WTC11 (cell line): ENCODE results near the gene AARSD1. TPM values are rescaled to one million over a fixed set of nuclear protein-coding genes. Genes with fewer than 3 reads are reported as not detected.

Experiments used
- AR ChIP-seq: fragments of 250-450 bp; sonication (Bioruptor Pico); IDR thresholded peaks from 2 replicates; pipeline ENCODE4 v1.9.0; 2021; ENCODE audit warnings: mild to moderate bottlenecking
- E2F1 ChIP-seq: sonication (generic); formaldehyde crosslinking; IDR thresholded peaks from 2 replicates; pipeline ENCODE4 v1.8.0; 2022; ENCODE audit warnings: mild to moderate bottlenecking, missing genetic modification reagents
- E2F5 ChIP-seq: sonication (generic); formaldehyde crosslinking; IDR thresholded peaks from 2 replicates; pipeline ENCODE4 v1.8.1; 2022; ENCODE audit warnings: mild to moderate bottlenecking, moderate library complexity, missing genetic modification reagents
- EMX1 ChIP-seq: fragments of 250-450 bp; sonication (Bioruptor Pico); IDR thresholded peaks from 2 replicates; pipeline ENCODE4 v1.8.0; 2021; ENCODE audit warnings: mild to moderate bottlenecking
- FOXK1 ChIP-seq: sonication (generic); formaldehyde crosslinking; IDR thresholded peaks from 2 replicates; pipeline ENCODE4 v1.8.0; 2022; ENCODE audit warnings: mild to moderate bottlenecking, moderate library complexity, missing genetic modification reagents
- FOXP1 ChIP-seq: sonication (generic); formaldehyde crosslinking; IDR thresholded peaks from 2 replicates; pipeline ENCODE4 v1.8.0; 2022; ENCODE audit warnings: missing genetic modification reagents, mild to moderate bottlenecking, moderate library complexity, borderline replicate concordance
- GABPB1 ChIP-seq: sonication (generic); formaldehyde crosslinking; IDR thresholded peaks from 2 replicates; pipeline ENCODE4 v1.8.1; 2023; ENCODE audit warnings: mild to moderate bottlenecking, missing genetic modification reagents
- JUN ChIP-seq: sonication (generic); formaldehyde crosslinking; IDR thresholded peaks from 2 replicates; pipeline ENCODE4 v1.8.0; 2023; ENCODE audit warnings: mild to moderate bottlenecking, missing genetic modification reagents
- MXD4 ChIP-seq: fragments of 250-450 bp; sonication (Bioruptor Pico); IDR thresholded peaks from 2 replicates; pipeline ENCODE4 v1.8.0; 2021; ENCODE audit warnings: mild to moderate bottlenecking, moderate library complexity, borderline replicate concordance
- MYBL2 ChIP-seq: sonication (generic); formaldehyde crosslinking; IDR thresholded peaks from 2 replicates; pipeline ENCODE4 v1.8.1; 2023; ENCODE audit warnings: mild to moderate bottlenecking, moderate library complexity, missing genetic modification reagents
- NFYB ChIP-seq: sonication (generic); formaldehyde crosslinking; conservative IDR thresholded peaks from 2 replicates; pipeline ENCODE4 v1.8.0; 2022; ENCODE audit warnings: low read depth, missing genetic modification reagents
- PREB ChIP-seq: sonication (generic); formaldehyde crosslinking; IDR thresholded peaks from 2 replicates; pipeline ENCODE4 v1.8.1; 2022; ENCODE audit warnings: mild to moderate bottlenecking, missing genetic modification reagents, moderate library complexity, borderline replicate concordance
- TCF7 ChIP-seq: sonication (generic); formaldehyde crosslinking; IDR thresholded peaks from 2 replicates; pipeline ENCODE4 v1.8.0; 2022; ENCODE audit warnings: mild to moderate bottlenecking, low read depth, missing genetic modification reagents, moderate library complexity
- USF1 ChIP-seq: sonication (generic); formaldehyde crosslinking; IDR thresholded peaks from 2 replicates; pipeline ENCODE4 v1.8.0; 2022; ENCODE audit warnings: mild to moderate bottlenecking, missing genetic modification reagents
- USF2 ChIP-seq: sonication (generic); formaldehyde crosslinking; IDR thresholded peaks from 2 replicates; pipeline ENCODE4 v1.8.1; 2023; ENCODE audit warnings: mild to moderate bottlenecking, missing genetic modification reagents, moderate library complexity
- ZNF138 ChIP-seq: sonication (generic); formaldehyde crosslinking; conservative IDR thresholded peaks from 2 replicates; pipeline ENCODE4 v1.8.1; 2022; ENCODE audit warnings: mild to moderate bottlenecking, moderate library complexity, missing genetic modification reagents
- ZNF423 ChIP-seq: fragments of 250-450 bp; sonication (Bioruptor Pico); IDR thresholded peaks from 2 replicates; pipeline ENCODE4 v2.1.2; 2022; ENCODE audit warnings: mild to moderate bottlenecking, moderate library complexity
- total RNA-seq: library from RNA; stranded (reverse); gene quantifications from 3 replicates; pipeline ENCODE4 v1.2.3, GENCODE V29; 2021
- TF ChIP-seq, protein P1 (sequence below): sonication (generic); formaldehyde crosslinking; IDR thresholded peaks from 2 replicates; pipeline ENCODE4 v1.8.1; 2023; ENCODE audit warnings: mild to moderate bottlenecking, moderate library complexity, missing genetic modification reagents
- TF ChIP-seq, protein P2 (sequence below): fragments of 250-450 bp; sonication (Bioruptor Pico); IDR thresholded peaks from 2 replicates; pipeline ENCODE4 v1.9.0; 2021; ENCODE audit warnings: moderate library complexity, mild to moderate bottlenecking, inconsistent platforms, borderline replicate concordance
- TF ChIP-seq, protein P3 (sequence below): sonication (generic); formaldehyde crosslinking; IDR thresholded peaks from 2 replicates; pipeline ENCODE4 v1.8.0; 2022; ENCODE audit warnings: mild to moderate bottlenecking, missing genetic modification reagents
- TF ChIP-seq, protein P4 (sequence below): fragments of 200-600 bp; IDR thresholded peaks from 2 replicates; pipeline ENCODE4 v1.8.0; 2022; ENCODE audit warnings: antibody characterized with exemption
- TF ChIP-seq, protein P5 (sequence below): sonication (generic); formaldehyde crosslinking; IDR thresholded peaks from 2 replicates; pipeline ENCODE4 v1.8.0; 2022; ENCODE audit warnings: mild to moderate bottlenecking, missing genetic modification reagents

The AARSD1 gene
- total RNA-seq, 1 experiment from 2014 or later: 61.5 TPM

DNA sequence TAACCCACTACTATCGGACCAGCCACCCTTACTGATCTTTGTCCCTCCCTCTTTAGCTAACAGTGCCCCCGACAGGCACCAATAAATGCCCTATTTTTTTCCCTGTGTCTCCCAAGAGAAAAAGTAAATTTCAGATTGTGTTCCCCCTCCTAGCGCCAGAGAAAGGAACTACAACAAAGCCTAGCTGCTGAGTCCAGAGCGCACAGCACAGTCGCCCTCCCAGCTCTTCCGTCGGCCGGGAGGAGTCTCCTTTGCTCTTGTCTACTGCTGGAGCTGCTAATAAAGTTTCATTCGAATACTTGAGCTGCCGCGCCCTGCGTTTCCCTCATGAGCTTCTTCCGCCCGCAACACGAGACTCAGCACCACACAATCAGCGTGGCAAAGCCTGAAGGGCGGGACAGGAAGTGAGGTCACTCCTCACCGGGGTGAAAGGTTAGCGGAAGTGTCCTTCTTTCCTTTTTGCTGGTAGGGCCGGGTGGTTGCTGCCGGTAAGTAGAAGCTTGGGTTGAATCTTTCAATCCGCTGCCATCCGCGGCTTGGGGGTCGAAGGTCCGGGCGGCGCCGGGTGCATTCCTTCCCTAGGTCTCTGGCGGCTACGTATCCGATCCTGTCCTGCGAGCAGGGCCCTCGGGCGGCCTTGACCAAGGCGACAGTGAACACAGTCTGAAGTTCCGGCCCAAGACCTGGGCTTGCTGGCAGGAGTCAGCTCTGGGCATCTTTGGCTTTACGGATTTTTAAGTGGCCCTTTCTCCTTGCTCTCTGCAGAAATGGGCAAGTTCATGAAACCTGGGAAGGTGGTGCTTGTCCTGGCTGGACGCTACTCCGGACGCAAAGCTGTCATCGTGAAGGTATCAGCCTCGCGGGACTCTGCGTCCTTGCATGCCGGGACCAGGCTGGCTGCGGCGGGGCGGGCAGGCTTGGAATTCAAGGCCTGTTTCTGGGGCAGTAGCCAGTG lies 34.0 kb upstream of the AARSD1 start, which contains the start of gene RPL27 (continued):
- TF ChIP-seq ZNF138 (CRISPR knock-in tag): no peak
- no peak for TF ChIP-seq AR
- peak; percentile 66; the same call in 1 of the 2 replicates for TF ChIP-seq NFYB
- TF ChIP-seq, protein P1, sequence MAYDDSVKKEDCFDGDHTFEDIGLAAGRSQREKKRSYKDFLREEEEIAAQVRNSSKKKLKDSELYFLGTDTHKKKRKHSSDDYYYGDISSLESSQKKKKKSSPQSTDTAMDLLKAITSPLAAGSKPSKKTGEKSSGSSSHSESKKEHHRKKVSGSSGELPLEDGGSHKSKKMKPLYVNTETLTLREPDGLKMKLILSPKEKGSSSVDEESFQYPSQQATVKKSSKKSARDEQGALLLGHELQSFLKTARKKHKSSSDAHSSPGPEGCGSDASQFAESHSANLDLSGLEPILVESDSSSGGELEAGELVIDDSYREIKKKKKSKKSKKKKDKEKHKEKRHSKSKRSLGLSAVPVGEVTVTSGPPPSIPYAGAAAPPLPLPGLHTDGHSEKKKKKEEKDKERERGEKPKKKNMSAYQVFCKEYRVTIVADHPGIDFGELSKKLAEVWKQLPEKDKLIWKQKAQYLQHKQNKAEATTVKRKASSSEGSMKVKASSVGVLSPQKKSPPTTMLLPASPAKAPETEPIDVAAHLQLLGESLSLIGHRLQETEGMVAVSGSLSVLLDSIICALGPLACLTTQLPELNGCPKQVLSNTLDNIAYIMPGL: peak; percentile 37; the same call in 1 of the 2 replicates
- TF ChIP-seq, protein P2, sequence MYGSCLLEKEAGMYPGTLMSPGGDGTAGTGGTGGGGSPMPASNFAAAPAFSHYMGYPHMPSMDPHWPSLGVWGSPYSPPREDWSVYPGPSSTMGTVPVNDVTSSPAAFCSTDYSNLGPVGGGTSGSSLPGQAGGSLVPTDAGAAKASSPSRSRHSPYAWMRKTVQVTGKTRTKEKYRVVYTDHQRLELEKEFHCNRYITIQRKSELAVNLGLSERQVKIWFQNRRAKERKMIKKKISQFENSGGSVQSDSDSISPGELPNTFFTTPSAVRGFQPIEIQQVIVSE (CRISPR knock-in tag): no peak
- TF ChIP-seq, protein P3, sequence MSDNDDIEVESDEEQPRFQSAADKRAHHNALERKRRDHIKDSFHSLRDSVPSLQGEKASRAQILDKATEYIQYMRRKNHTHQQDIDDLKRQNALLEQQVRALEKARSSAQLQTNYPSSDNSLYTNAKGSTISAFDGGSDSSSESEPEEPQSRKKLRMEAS (CRISPR knock-in tag): peak; percentile 87
- no peak for TF ChIP-seq ZNF423 (CRISPR knock-in tag)
- TF ChIP-seq MYBL2 (CRISPR knock-in tag): no peak
- TF ChIP-seq USF1 (CRISPR knock-in tag): peak; percentile 81
- no peak for TF ChIP-seq TCF7 (CRISPR knock-in tag)
- TF ChIP-seq EMX1 (CRISPR knock-in tag): no peak
- TF ChIP-seq, protein P4, sequence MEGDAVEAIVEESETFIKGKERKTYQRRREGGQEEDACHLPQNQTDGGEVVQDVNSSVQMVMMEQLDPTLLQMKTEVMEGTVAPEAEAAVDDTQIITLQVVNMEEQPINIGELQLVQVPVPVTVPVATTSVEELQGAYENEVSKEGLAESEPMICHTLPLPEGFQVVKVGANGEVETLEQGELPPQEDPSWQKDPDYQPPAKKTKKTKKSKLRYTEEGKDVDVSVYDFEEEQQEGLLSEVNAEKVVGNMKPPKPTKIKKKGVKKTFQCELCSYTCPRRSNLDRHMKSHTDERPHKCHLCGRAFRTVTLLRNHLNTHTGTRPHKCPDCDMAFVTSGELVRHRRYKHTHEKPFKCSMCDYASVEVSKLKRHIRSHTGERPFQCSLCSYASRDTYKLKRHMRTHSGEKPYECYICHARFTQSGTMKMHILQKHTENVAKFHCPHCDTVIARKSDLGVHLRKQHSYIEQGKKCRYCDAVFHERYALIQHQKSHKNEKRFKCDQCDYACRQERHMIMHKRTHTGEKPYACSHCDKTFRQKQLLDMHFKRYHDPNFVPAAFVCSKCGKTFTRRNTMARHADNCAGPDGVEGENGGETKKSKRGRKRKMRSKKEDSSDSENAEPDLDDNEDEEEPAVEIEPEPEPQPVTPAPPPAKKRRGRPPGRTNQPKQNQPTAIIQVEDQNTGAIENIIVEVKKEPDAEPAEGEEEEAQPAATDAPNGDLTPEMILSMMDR: peak; percentile 77
- TF ChIP-seq PREB (CRISPR knock-in tag): no peak
- TF ChIP-seq E2F1 (CRISPR knock-in tag): peak; percentile 40; the same call in 1 of the 2 replicates
- TF ChIP-seq FOXP1 (CRISPR knock-in tag): peak; percentile 30; the same call in 1 of the 2 replicates
- TF ChIP-seq JUN (CRISPR knock-in tag): no peak
- TF ChIP-seq, protein P5, sequence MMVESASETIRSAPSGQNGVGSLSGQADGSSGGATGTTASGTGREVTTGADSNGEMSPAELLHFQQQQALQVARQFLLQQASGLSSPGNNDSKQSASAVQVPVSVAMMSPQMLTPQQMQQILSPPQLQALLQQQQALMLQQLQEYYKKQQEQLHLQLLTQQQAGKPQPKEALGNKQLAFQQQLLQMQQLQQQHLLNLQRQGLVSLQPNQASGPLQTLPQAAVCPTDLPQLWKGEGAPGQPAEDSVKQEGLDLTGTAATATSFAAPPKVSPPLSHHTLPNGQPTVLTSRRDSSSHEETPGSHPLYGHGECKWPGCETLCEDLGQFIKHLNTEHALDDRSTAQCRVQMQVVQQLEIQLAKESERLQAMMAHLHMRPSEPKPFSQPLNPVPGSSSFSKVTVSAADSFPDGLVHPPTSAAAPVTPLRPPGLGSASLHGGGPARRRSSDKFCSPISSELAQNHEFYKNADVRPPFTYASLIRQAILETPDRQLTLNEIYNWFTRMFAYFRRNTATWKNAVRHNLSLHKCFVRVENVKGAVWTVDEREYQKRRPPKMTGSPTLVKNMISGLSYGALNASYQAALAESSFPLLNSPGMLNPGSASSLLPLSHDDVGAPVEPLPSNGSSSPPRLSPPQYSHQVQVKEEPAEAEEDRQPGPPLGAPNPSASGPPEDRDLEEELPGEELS (CRISPR knock-in tag): peak; percentile 76; the same call in 1 of the 2 replicates
- TF ChIP-seq FOXK1 (CRISPR knock-in tag): peak; percentile 99
- no peak for TF ChIP-seq MXD4 (CRISPR knock-in tag)
- TF ChIP-seq USF2: peak; percentile 84
- TF ChIP-seq GABPB1: peak; percentile 94
- 0 out of 2 replicates have a peak, but pooled peaks have one; percentile 21 for TF ChIP-seq E2F5 (CRISPR knock-in tag)
